Measurements from ENCODE around the gene NFE2.

The NFE2 gene

GRCh38 chr12:54337854-54338650, 37.2 kb upstream of the NFE2 start:
- TF ChIP-seq CTCF (IDR thresholded peaks at IDR 0.05; ENCODE audit: borderline replicate concordance, control extremely low read depth, extremely low read depth, insufficient read depth, missing control alignments) = no peak
- in situ Hi-C loops (cut with MboI; ENCODE audit: low sequenced_read_pairs, unreplicated experiment) = no loop called here
- DNase-seq (ENCODE audit: low spot score) = no peak

- no peak for DNase-seq (ENCODE audit: low spot score)
- TF ChIP-seq CTCF (IDR thresholded peaks at IDR 0.05; ENCODE audit: borderline replicate concordance, control extremely low read depth, extremely low read depth, insufficient read depth, missing control alignments) = no peak
- in situ Hi-C loops (cut with MboI; ENCODE audit: low sequenced_read_pairs, unreplicated experiment) = no loop called here
Measured at GRCh38 chr12:54337280-54337842, 36.5 kb upstream of the NFE2 start.

- no peak for TF ChIP-seq CTCF (IDR thresholded peaks at IDR 0.05; ENCODE audit: borderline replicate concordance, control extremely low read depth, extremely low read depth, insufficient read depth, missing control alignments)
- DNase-seq (ENCODE audit: low spot score) = no peak
- in situ Hi-C loops (cut with MboI; ENCODE audit: low sequenced_read_pairs, unreplicated experiment) = no loop called here
Measured at GRCh38 chr12:54333420-54334034, 32.7 kb upstream of the NFE2 start.

GRCh38 chr12:54331461-54331860, 30.6 kb upstream of the NFE2 start:
- in situ Hi-C loops (cut with MboI; ENCODE audit: low sequenced_read_pairs, unreplicated experiment) = no loop called here
- DNase-seq (ENCODE audit: low spot score) = no peak
- no peak for TF ChIP-seq CTCF (IDR thresholded peaks at IDR 0.05; ENCODE audit: borderline replicate concordance, control extremely low read depth, extremely low read depth, insufficient read depth, missing control alignments)

GRCh38 chr12:54330442-54330841, 29.6 kb upstream of the NFE2 start:
- in situ Hi-C loops (cut with MboI; ENCODE audit: low sequenced_read_pairs, unreplicated experiment) = no loop called here
- no peak for DNase-seq (ENCODE audit: low spot score)
- TF ChIP-seq CTCF (IDR thresholded peaks at IDR 0.05; ENCODE audit: borderline replicate concordance, control extremely low read depth, extremely low read depth, insufficient read depth, missing control alignments) = no peak

GRCh38 chr12:54329759-54330158, 28.9 kb upstream of the NFE2 start:
- in situ Hi-C loops (cut with MboI; ENCODE audit: low sequenced_read_pairs, unreplicated experiment) = no loop called here
- no peak for DNase-seq (ENCODE audit: low spot score)
- no peak for TF ChIP-seq CTCF (IDR thresholded peaks at IDR 0.05; ENCODE audit: borderline replicate concordance, control extremely low read depth, extremely low read depth, insufficient read depth, missing control alignments)

Data from GM13976 (cell line).